Calu3 (cell line): ENCODE data around the gene TMEM106C. TPM values are rescaled to one million over a fixed set of nuclear protein-coding genes. Genes with fewer than 3 reads are reported as not detected.

ENCODE experiments used
- BruUV-seq: library from RNA; stranded (reverse); fragments of 400-500 nt; replicated peaks from 2 replicates; lab custom pipeline; 2021; lab: Mats Ljungman, UMichigan
- CTCF ChIA-PET: fragments of 300-600 bp; sonication (Branson Sonifier 250); formaldehyde crosslinking; loops from one replicate; lab custom pipeline; 2022; ENCODE audit warnings: antibody characterized with exemption; lab: Charles Lee
- DNase-seq: peaks from one replicate; pipeline ENCODE4 v3.0.0; 2022
- H3K27ac Mint-ChIP-seq: one replicate; pipeline ENCODE4 v1.8.0; 2022; ENCODE audit warnings: mixed read lengths; ENCODE audit not compliant: unreplicated experiment
- H3K27me3 Mint-ChIP-seq: one replicate; pipeline ENCODE4 v1.8.0; 2022; ENCODE audit warnings: mixed read lengths; ENCODE audit not compliant: unreplicated experiment
- H3K36me3 Mint-ChIP-seq: one replicate; pipeline ENCODE4 v1.8.0; 2022; ENCODE audit warnings: mild to moderate bottlenecking, moderate library complexity, mixed read lengths; ENCODE audit not compliant: insufficient read depth, unreplicated experiment
- H3K4me1 Mint-ChIP-seq: one replicate; pipeline ENCODE4 v1.8.0; 2022; ENCODE audit warnings: mild to moderate bottlenecking, low read depth, mixed read lengths; ENCODE audit not compliant: unreplicated experiment
- H3K4me3 Mint-ChIP-seq: one replicate; pipeline ENCODE4 v1.8.0; 2022; ENCODE audit warnings: mild to moderate bottlenecking, low read depth, moderate library complexity, mixed read lengths; ENCODE audit not compliant: unreplicated experiment
- H3K9me3 Mint-ChIP-seq: one replicate; pipeline ENCODE4 v1.8.0; 2022; ENCODE audit warnings: low read depth, mixed read lengths; ENCODE audit not compliant: unreplicated experiment
- CTCF ChIP-seq: fragments of 200-600 bp; IDR thresholded peaks from one replicate; pipeline ENCODE4 v1.8.0; 2022; ENCODE audit warnings: antibody characterized with exemption; ENCODE audit not compliant: unreplicated experiment
- intact Hi-C: fragments of 100-400 bp; cut with micrococcal nuclease; formaldehyde crosslinking; loops from one replicate; pipeline ENCODE4 v1.10.0; 2022; ENCODE audit not compliant: unreplicated experiment
- total RNA-seq: library from RNA; stranded (reverse); gene quantifications from 2 replicates; pipeline ENCODE4 v1.2.3, GENCODE V29; 2022

Gene TMEM106C
- total RNA-seq, 1 experiment from 2014 or later: 77.3 TPM

DNA sequence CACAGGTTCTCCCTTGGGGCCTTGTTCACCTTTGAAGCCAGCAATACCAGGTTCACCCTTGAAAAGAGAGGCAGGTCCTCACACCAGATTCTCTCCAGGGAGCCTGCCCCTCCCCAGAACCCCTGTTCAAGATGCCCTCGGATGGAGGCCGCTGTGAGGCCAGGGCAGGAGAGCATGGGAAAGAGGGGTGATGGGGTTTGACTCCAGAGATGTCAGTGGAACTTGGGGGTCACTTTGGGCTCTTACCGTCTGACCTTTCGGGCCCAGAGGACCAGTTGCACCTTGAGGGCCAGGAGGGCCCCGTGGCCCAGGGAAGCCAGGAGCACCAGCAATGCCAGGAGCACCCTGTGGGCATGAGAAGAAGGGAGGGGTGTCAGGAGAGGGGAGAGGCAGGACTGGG lies 23.4 kb downstream of the TMEM106C start:
- no peak for DNase-seq
- Mint-ChIP-seq H3K9me3 (no peaks in the 10 kb centered on the region), H3K36me3 (no peaks in the 10 kb centered on the region), H3K4me1 (no peaks in the 10 kb centered on the region), H3K27ac (no peak overlapping the region), H3K27me3 (peaks cover 92% of the 10 kb centered on the region), H3K4me3 (no peak overlapping the region)
- intact Hi-C loops: no loop called here
- no TSS peak for BruUV-seq
- CTCF ChIA-PET: no interaction called here
- no peak for TF ChIP-seq CTCF

- intact Hi-C loops: no loop called here
- CTCF ChIA-PET: no interaction called here
- Mint-ChIP-seq H3K27ac (no peak overlapping the region), H3K27me3 (peaks cover 92% of the 10 kb centered on the region), H3K9me3 (no peaks in the 10 kb centered on the region), H3K4me3 (no peak overlapping the region), H3K4me1 (no peaks in the 10 kb centered on the region), H3K36me3 (no peaks in the 10 kb centered on the region)
- BruUV-seq: no TSS peak
- DNase-seq: no peak
- TF ChIP-seq CTCF: no peak
Measured at GRCh38 chr12:47987411-47988072, 24.1 kb downstream of the TMEM106C start.

DNA sequence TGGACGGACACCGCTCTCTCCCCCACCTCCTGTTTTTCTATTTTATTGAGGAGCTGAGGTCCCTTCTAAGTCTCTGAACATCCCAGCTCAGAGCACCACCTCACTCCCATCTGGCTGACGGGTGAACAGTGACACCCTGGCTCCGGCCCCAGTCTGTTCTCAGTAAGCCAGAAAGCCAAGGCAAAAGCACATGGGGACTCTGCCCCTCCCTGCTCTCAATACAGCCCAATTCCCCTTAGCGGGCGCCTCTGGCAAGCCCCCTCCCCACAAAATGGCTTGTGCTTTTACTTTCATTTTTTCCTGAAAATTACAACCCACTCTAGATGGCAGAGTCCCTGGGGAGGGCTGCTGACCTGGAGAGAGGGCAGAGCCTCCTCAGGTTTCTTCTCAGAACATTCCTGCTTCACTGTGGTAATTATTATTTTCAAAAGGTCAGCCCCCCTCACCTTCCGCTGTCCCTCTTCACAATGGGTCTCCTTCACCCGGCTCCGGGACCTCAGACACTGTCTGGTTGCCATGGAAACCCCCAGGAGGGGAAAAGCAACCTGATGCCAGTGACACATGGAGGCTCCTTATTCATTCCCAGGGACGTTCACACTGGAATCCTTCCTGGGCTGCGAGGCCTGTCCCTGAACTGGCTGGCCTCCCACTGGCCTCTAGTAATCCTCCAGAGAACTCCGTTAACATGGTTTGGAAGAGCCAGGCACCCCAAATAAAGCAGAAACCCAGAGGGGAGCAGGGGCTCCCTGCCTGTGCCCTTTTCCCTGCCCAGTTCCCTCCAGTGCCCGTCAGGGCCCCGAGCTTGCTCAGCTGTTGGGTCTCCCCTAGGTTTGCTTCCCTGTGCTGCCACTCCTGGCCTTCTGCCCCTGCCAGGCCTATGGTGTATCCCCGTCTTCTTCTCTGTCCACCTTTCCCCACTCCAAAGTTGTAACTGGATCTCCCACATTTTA lies 25.0 kb downstream of the TMEM106C start:
- peaks cover 92% of the 10 kb centered on the region for H3K27me3 Mint-ChIP-seq
- no peak overlapping the region for H3K27ac Mint-ChIP-seq
- CTCF ChIA-PET: no interaction called here
- intact Hi-C loops: no loop called here
- no peaks in the 10 kb centered on the region for H3K4me1 Mint-ChIP-seq
- H3K36me3 Mint-ChIP-seq: no peaks in the 10 kb centered on the region
- H3K4me3 Mint-ChIP-seq: no peak overlapping the region
- no peak for DNase-seq
- no peak for TF ChIP-seq CTCF
- H3K9me3 Mint-ChIP-seq: no peaks in the 10 kb centered on the region
- BruUV-seq: no TSS peak

DNA sequence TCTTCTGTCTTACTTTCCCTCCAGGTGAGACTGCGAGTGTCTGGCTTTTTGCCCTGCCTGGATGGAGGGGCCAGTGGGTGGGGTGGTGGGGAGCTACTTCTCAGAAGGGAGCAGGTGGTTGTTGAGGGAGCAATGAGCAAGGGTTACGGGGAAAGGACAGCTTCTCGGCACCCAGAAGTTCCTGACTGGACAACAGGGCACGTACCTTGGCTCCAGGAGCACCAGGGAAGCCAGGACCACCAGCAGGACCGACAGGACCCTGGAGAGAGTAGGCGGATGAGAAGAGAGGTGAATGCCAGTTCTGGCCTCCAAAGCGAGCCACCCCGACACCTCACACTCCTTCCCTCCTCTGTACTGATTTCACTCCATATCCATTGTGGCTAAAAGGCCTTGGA lies 25.6 kb downstream of the TMEM106C start:
- H3K9me3 Mint-ChIP-seq: no peaks in the 10 kb centered on the region
- H3K27me3 Mint-ChIP-seq: peaks cover 92% of the 10 kb centered on the region
- H3K4me3 Mint-ChIP-seq: no peak overlapping the region
- no TSS peak for BruUV-seq
- no peaks in the 10 kb centered on the region for H3K36me3 Mint-ChIP-seq
- TF ChIP-seq CTCF: no peak
- DNase-seq: no peak
- no peak overlapping the region for H3K27ac Mint-ChIP-seq
- no peaks in the 10 kb centered on the region for H3K4me1 Mint-ChIP-seq
- CTCF ChIA-PET: no interaction called here
- intact Hi-C loops: no loop called here
